Mammary epithelial cell (primary cell): Measurements from ENCODE around the gene PLCXD3.

Experiments used
- CTCF ChIP-seq, 2 donors: IDR thresholded peaks in 1 of 2; conservative IDR thresholded peaks in 1 of 2; 2 replicates each; pipeline ENCODE4 v1.5.1; 2011 to 2012; ENCODE audit warnings: inconsistent platforms in 2 of 2, low read length in 2 of 2, mild to moderate bottlenecking in 2 of 2, control low read depth in 1 of 2, low read depth in 1 of 2; ENCODE audit not compliant: insufficient read depth in 1 of 2; ENCODE audit errors: extremely low read depth in 1 of 2
- EZH2 ChIP-seq: IDR thresholded peaks from 2 replicates; pipeline ENCODE4 v1.6.1; 2012; ENCODE audit warnings: low read length, inconsistent platforms, borderline replicate concordance

- TF ChIP-seq CTCF (conservative IDR thresholded peaks at IDR 0.05 in 1 of 2, IDR thresholded peaks at IDR 0.05 in 1 of 2; ENCODE audit: extremely low read depth in 1 of 2, insufficient read depth in 1 of 2, low read depth in 1 of 2, low read length in 2 of 2) (no peak), EZH2 (no peak)
Measured at GRCh38 chr5:41264019-41264418, 246.4 kb downstream of the PLCXD3 start.
